Measurements from ENCODE around the gene ABCC12.

- TF ChIP-seq CTCF (IDR thresholded peaks at IDR 0.05) = no peak
- no peak for TF ChIP-seq EZH2 (IDR thresholded peaks at IDR 0.05)
- TF ChIP-seq EZH2phosphoT487 (IDR thresholded peaks at IDR 0.05) = no peak
Observed at GRCh38 chr16:48109475-48109874, 46.3 kb downstream of the ABCC12 start.
